Endothelial cell (in vitro differentiated cells): ENCODE results near the gene DTWD1. TPM values are rescaled to one million over a fixed set of nuclear protein-coding genes. Genes with fewer than 3 reads are reported as not detected.

ENCODE experiments used
- DNase-seq: peaks from one replicate; pipeline ENCODE4 v3.0.0; 2021; ENCODE audit warnings: low spot score
- H3K27ac Mint-ChIP-seq: one replicate; pipeline ENCODE4 v1.8.0; 2021; ENCODE audit warnings: mixed read lengths, inconsistent platforms; ENCODE audit not compliant: unreplicated experiment
- H3K27me3 Mint-ChIP-seq: one replicate; pipeline ENCODE4 v1.8.0; 2021; ENCODE audit warnings: mild to moderate bottlenecking, moderate library complexity, mixed read lengths, inconsistent platforms; ENCODE audit not compliant: unreplicated experiment
- H3K36me3 Mint-ChIP-seq: one replicate; pipeline ENCODE4 v1.8.0; 2021; ENCODE audit warnings: mild to moderate bottlenecking, low read depth, mixed read lengths, inconsistent platforms; ENCODE audit not compliant: unreplicated experiment
- H3K4me1 Mint-ChIP-seq: one replicate; pipeline ENCODE4 v1.8.0; 2021; ENCODE audit warnings: mild to moderate bottlenecking, mixed read lengths, inconsistent platforms; ENCODE audit not compliant: unreplicated experiment
- H3K4me3 Mint-ChIP-seq: one replicate; pipeline ENCODE4 v1.8.0; 2021; ENCODE audit warnings: mild to moderate bottlenecking, mixed read lengths, inconsistent platforms; ENCODE audit not compliant: unreplicated experiment
- H3K9me3 Mint-ChIP-seq: one replicate; pipeline ENCODE4 v1.8.0; 2021; ENCODE audit warnings: mixed read lengths, inconsistent platforms; ENCODE audit not compliant: unreplicated experiment
- total RNA-seq: library from RNA; stranded (reverse); fragmentation: NEBNext Ultra II Directional; extraction: Animal tissue kit (Norgen Biotek cat#: 25700); gene quantifications from one replicate; pipeline ENCODE4 v1.2.1, GENCODE V29; 2021; ENCODE audit not compliant: unreplicated experiment
- TF ChIP-seq, protein P1 (sequence below): fragments of 200-600 bp; sonication (generic); IDR thresholded peaks from one replicate; pipeline ENCODE4 v1.5.0; 2021; ENCODE audit warnings: antibody characterized with exemption; ENCODE audit not compliant: unreplicated experiment

DTWD1 gene
- total RNA-seq, 1 donor from 2014 or later = 14.5 TPM

- TF ChIP-seq, protein P1, sequence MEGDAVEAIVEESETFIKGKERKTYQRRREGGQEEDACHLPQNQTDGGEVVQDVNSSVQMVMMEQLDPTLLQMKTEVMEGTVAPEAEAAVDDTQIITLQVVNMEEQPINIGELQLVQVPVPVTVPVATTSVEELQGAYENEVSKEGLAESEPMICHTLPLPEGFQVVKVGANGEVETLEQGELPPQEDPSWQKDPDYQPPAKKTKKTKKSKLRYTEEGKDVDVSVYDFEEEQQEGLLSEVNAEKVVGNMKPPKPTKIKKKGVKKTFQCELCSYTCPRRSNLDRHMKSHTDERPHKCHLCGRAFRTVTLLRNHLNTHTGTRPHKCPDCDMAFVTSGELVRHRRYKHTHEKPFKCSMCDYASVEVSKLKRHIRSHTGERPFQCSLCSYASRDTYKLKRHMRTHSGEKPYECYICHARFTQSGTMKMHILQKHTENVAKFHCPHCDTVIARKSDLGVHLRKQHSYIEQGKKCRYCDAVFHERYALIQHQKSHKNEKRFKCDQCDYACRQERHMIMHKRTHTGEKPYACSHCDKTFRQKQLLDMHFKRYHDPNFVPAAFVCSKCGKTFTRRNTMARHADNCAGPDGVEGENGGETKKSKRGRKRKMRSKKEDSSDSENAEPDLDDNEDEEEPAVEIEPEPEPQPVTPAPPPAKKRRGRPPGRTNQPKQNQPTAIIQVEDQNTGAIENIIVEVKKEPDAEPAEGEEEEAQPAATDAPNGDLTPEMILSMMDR = no peak
- no peaks in the 10 kb centered on the region for H3K27me3 Mint-ChIP-seq
- H3K9me3 Mint-ChIP-seq = no peaks in the 10 kb centered on the region
- no peaks in the 10 kb centered on the region for H3K4me1 Mint-ChIP-seq
- no peak for DNase-seq
- H3K4me3 Mint-ChIP-seq = no peak overlapping the region
- no peaks in the 10 kb centered on the region for H3K36me3 Mint-ChIP-seq
- no peak overlapping the region for H3K27ac Mint-ChIP-seq
Observed at GRCh38 chr15:49645277-49645676, 24.4 kb downstream of the DTWD1 start.

GRCh38 chr15:49645941-49646340 is 25.1 kb downstream of the DTWD1 start:
- Mint-ChIP-seq H3K27ac (no peak overlapping the region), H3K9me3 (no peaks in the 10 kb centered on the region), H3K27me3 (no peaks in the 10 kb centered on the region), H3K4me1 (no peaks in the 10 kb centered on the region), H3K4me3 (no peak overlapping the region), H3K36me3 (no peaks in the 10 kb centered on the region)
- DNase-seq = no peak
- TF ChIP-seq, protein P1 = no peak

GRCh38 chr15:49646891-49647290 is 26.0 kb downstream of the DTWD1 start:
- Mint-ChIP-seq H3K4me1 (no peaks in the 10 kb centered on the region), H3K27ac (no peak overlapping the region), H3K27me3 (no peaks in the 10 kb centered on the region), H3K4me3 (no peak overlapping the region), H3K9me3 (no peaks in the 10 kb centered on the region), H3K36me3 (no peaks in the 10 kb centered on the region)
- TF ChIP-seq, protein P1 = no peak
- no peak for DNase-seq

DNA sequence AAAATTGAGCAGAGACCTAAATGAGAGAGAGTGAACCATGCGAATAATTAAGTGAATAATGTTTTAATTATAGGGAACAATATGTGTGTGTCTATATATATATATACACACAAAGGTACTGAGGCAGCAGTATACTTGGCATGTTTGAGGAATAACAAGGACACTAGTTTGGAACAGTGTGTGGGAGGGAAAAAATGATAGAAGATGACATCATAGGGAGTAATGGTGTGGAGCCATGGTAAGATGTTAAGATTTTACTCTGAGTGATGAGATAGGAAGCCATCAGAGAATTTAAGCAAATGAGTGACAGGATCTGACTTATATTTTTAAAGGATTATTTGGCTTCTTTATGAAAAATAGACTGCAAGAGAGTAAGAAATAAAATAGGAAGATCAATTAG is 29.1 kb downstream of the DTWD1 start:
- H3K4me3 Mint-ChIP-seq = no peak overlapping the region
- H3K9me3 Mint-ChIP-seq = peaks cover 15% of the 10 kb centered on the region
- H3K27ac Mint-ChIP-seq = no peak overlapping the region
- no peak for DNase-seq
- H3K27me3 Mint-ChIP-seq = no peaks in the 10 kb centered on the region
- no peaks in the 10 kb centered on the region for H3K4me1 Mint-ChIP-seq
- TF ChIP-seq, protein P1 = no peak
- H3K36me3 Mint-ChIP-seq = peaks cover 7% of the 10 kb centered on the region

DNA sequence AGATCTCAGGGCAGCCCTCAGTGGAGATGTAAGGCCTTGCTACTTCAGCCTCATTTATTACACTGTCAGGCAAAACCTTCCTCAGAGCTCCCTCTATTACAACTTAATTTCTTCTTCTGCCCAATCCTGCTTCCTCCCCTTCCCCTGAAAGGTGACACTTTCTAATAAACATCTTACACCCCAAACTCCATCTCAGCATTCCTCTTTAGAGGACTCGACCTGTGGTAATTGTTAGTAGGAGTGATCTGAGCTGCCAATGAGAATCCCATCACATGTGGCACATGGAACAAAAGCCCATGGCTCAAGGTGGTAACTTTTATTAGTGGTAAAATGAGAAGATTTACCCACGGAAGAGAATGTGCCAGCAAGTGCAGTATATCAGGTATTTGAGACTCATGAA is 29.8 kb downstream of the DTWD1 start:
- Mint-ChIP-seq H3K27me3 (no peaks in the 10 kb centered on the region), H3K27ac (no peak overlapping the region)
- no peak for DNase-seq

More for the DNA sequence above, 29.8 kb downstream of the DTWD1 start:
- peaks cover 15% of the 10 kb centered on the region for H3K9me3 Mint-ChIP-seq
- TF ChIP-seq, protein P1 = no peak
- peaks cover 7% of the 10 kb centered on the region for H3K36me3 Mint-ChIP-seq
- H3K4me3 Mint-ChIP-seq = no peak overlapping the region
- no peaks in the 10 kb centered on the region for H3K4me1 Mint-ChIP-seq
